Mucosa of rectum (tissue), 2 donors: Measurements from ENCODE around the gene CMC1.
"Not testable (repeated sequence)": the region's sequence is repeated elsewhere in the genome, so short reads cannot be mapped to it uniquely, and the experiment has no call there.

Experiments used
- H3K27ac ChIP-seq, 2 donors: one replicate each; pipeline ENCODE4 v1.7.0; 2013; ENCODE audit warnings: inconsistent platforms in 2 of 2, low read depth in 2 of 2, low read length in 2 of 2
- H3K27me3 ChIP-seq, 2 donors: one replicate each; pipeline ENCODE4 v1.7.0; 2013; ENCODE audit warnings: low read length in 2 of 2; ENCODE audit not compliant: control insufficient read depth in 2 of 2, insufficient read depth in 2 of 2
- H3K36me3 ChIP-seq, 2 donors: one replicate each; pipeline ENCODE4 v1.7.0; 2013; ENCODE audit warnings: low read length in 2 of 2; ENCODE audit not compliant: control insufficient read depth in 2 of 2, insufficient read depth in 2 of 2
- H3K4me1 ChIP-seq, 2 donors: one replicate each; pipeline ENCODE4 v1.7.0; 2013; ENCODE audit warnings: low read length in 2 of 2, mild to moderate bottlenecking in 1 of 2; ENCODE audit not compliant: control insufficient read depth in 2 of 2, insufficient read depth in 2 of 2
- H3K4me3 ChIP-seq, 2 donors: one replicate each; pipeline ENCODE4 v1.7.0; 2013; ENCODE audit warnings: low read length in 2 of 2
- H3K9ac ChIP-seq, 2 donors: one replicate each; pipeline ENCODE4 v1.7.0; 2013; ENCODE audit warnings: low read length in 2 of 2, low read depth in 1 of 2, mild to moderate bottlenecking in 1 of 2
- H3K9me3 ChIP-seq, 2 donors: one replicate each; pipeline ENCODE4 v1.7.0; 2013; ENCODE audit warnings: low read length in 2 of 2; ENCODE audit not compliant: control insufficient read depth in 2 of 2
- donor health status: healthy.
- donor health status: Normal muscosa, but diverticular disease.

The CMC1 gene

GRCh38 chr3:28268989-28269388, 27.6 kb downstream of the CMC1 start:
- peaks cover 7 to 19% of the 10 kb centered on the region in 2 donors for H3K36me3 ChIP-seq
- H3K4me3 ChIP-seq, result no peak overlapping the region
- no peaks in the 10 kb centered on the region for H3K27me3 ChIP-seq
- peaks cover 0 to 4% of the 10 kb centered on the region in 2 donors for H3K9me3 ChIP-seq
- H3K9ac ChIP-seq, result no peak overlapping the region
- no peak overlapping the region for H3K27ac ChIP-seq
- H3K4me1 ChIP-seq, result peaks cover 0 to 3% of the 10 kb centered on the region in 2 donors

DNA sequence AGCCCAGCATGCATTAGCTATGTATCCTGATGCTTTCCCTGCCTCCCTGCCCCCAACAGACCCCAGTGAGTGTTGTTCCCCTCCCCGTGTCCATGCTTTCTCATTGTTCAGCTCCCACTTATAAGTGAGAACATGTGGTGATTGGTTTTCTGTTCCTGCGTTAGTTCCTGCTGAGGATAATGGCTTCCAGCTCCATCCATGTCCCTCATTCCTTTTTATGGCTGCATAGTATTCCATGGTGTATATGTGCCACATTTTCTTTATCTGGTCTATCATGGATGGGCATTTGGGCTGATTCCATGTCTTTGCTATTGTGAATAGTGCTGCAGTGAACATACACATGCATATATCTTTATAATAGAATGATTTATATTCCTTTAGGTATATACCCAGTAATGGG, 28.5 kb downstream of the CMC1 start:
- peaks cover 7 to 14% of the 10 kb centered on the region in 2 donors for H3K36me3 ChIP-seq

DNA sequence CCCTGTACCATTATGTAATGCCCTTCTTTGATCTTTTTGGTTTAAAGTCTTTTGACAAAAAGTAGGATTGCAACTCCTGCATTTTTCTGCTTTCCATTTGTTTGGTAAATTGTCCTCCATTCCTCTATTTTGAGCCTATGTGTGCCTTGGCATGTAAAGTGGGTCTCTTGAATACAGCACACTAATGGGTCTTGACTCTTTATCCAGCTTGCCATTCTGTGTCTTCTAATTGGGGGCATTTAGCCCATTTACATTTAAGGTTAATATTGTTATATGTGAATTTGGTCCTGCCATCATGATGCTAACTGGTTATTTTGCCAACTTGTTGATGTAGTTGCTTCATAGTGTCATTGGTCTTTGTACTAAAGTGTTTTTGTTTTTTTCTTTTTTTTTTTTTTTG, 32.4 kb downstream of the CMC1 start:
- H3K4me3 ChIP-seq, result no peak overlapping the region
- peaks cover 4 to 10% of the 10 kb centered on the region in 2 donors for H3K36me3 ChIP-seq
- no peaks in the 10 kb centered on the region for H3K27me3 ChIP-seq
- no peak overlapping the region for H3K9ac ChIP-seq
- no peaks in the 10 kb centered on the region for H3K4me1 ChIP-seq
- peaks cover 0 to 4% of the 10 kb centered on the region in 2 donors for H3K9me3 ChIP-seq
- no peak overlapping the region for H3K27ac ChIP-seq

More for the DNA sequence above, 28.5 kb downstream of the CMC1 start:
- H3K4me3 ChIP-seq, H3K4me1 ChIP-seq, H3K9ac ChIP-seq, H3K9me3 ChIP-seq, H3K27ac ChIP-seq, H3K27me3 ChIP-seq: not testable (repeated sequence)

DNA sequence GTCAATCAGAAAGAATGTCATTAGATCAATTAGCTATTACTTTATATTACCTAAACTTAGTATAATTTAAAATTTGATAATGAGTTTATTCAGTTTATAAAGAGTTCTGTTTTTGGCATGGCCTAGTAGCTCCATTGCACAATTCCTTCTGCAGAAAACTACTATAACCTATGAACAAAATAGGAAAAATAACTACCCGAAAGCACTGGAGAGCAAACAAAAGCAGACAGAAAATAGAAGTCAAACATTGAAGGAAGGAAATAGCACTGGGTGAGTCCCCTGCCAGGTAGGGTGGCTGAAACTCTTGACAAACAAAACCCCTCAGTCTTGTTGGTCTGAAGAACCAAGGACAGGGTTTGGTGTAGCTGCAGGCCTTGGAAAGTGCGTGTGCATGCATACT, 37.5 kb downstream of the CMC1 start:
- no peaks in the 10 kb centered on the region for H3K4me1 ChIP-seq
- H3K9me3 ChIP-seq, result no peaks in the 10 kb centered on the region
- H3K27ac ChIP-seq, result no peak overlapping the region
- no peak overlapping the region for H3K9ac ChIP-seq
- no peak overlapping the region for H3K4me3 ChIP-seq
- H3K27me3 ChIP-seq, result no peaks in the 10 kb centered on the region
- H3K36me3 ChIP-seq, result peaks cover 0 to 3% of the 10 kb centered on the region in 2 donors

DNA sequence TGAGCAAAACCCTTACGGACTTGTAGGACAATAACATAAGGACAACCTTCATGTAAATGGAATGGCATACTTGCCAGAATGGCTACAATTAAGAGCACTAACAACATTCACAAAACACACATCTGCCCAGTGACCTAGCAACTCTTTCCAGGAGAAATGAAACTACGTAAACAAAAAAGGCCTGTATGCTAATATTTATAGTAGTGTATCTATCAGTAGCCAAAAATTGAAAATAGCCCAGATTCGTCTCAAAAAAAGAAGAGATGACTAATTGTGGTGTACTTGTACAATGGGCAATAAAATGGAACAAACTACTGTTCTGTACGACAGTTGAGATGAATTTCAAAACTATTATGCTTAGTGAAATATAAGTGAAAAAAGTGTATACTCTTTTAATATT, 38.4 kb downstream of the CMC1 start:
- H3K9me3 ChIP-seq, result no peaks in the 10 kb centered on the region

DNA sequence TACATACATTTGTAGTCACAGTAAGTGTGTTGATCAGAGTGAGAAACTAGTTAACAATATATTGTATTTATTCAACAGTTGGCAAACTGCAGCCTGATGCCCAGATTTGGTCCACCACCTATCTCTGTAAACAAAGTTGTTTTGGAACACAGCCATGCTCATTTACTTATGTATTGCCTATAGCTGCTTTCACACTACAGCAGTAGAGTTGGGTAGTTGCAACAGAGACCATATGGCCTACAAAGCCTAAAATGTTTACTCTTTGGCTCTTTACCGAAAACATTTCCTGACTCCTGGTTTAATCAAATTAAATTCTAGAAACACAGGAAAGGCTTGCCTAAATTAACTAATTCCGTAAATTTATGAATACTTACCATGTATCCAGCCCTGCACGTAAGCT, 39.4 kb downstream of the CMC1 start:
- H3K9me3 ChIP-seq, result no peaks in the 10 kb centered on the region
- no peaks in the 10 kb centered on the region for H3K36me3 ChIP-seq
- no peaks in the 10 kb centered on the region for H3K27me3 ChIP-seq
- no peak overlapping the region for H3K4me3 ChIP-seq
- H3K9ac ChIP-seq, result no peak overlapping the region
- no peaks in the 10 kb centered on the region for H3K4me1 ChIP-seq
- H3K27ac ChIP-seq, result no peak overlapping the region

More for the DNA sequence above, 38.4 kb downstream of the CMC1 start:
- H3K36me3 ChIP-seq, result no peaks in the 10 kb centered on the region
- H3K9ac ChIP-seq, result no peak overlapping the region
- no peaks in the 10 kb centered on the region for H3K4me1 ChIP-seq
- no peaks in the 10 kb centered on the region for H3K27me3 ChIP-seq
- H3K27ac ChIP-seq, result no peak overlapping the region
- H3K4me3 ChIP-seq, result no peak overlapping the region

DNA sequence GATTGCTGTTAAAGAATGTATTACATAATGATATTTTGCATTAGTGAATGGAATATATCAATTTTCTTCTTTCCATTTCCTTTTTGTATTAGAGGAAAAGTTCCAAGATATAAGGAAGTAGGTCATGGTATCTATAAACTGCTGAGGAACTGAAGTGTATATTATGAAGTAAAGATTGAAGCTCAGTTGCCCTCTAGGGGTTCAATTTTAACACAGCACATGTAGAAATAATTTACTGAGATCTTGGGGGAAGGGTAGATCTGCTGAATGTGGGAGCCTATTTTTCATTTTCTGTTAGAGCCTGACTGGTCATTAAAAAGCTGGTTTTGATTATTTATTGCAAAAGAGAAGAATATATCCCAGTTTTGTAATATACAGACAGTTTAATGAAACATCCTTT, 45.2 kb downstream of the CMC1 start:
- Histone ChIP-seq H3K36me3 (peaks cover 0 to 5% of the 10 kb centered on the region in 2 donors), H3K9ac (no peak overlapping the region)

DNA sequence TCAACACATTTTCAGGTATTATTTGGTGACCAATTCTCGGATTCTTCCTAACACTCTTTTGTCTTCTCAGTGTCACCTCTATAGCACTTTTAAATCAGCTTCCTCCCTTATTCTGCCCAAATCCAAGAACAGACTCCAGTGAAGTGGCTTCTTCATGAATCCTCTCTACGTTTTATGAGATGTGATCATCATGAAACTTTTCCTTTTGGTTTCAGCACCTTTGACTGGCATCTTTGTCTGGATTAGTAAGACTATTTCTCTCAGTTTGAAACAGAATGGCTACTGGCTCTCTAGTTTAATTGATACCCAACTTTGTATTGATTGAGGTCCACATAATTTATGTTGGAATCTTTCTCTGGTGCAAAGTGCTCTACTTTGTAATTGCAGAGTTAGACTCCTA, 45.6 kb downstream of the CMC1 start:
- Histone ChIP-seq H3K4me1 (no peaks in the 10 kb centered on the region), H3K36me3 (peaks cover 0 to 5% of the 10 kb centered on the region in 2 donors), H3K9me3 (no peaks in the 10 kb centered on the region), H3K9ac (no peak overlapping the region), H3K27ac (no peak overlapping the region), H3K4me3 (no peak overlapping the region), H3K27me3 (no peaks in the 10 kb centered on the region)

More for the DNA sequence above, 45.2 kb downstream of the CMC1 start:
- H3K4me3 ChIP-seq, result no peak overlapping the region
- H3K27ac ChIP-seq, result no peak overlapping the region
- H3K9me3 ChIP-seq, result no peaks in the 10 kb centered on the region
- H3K27me3 ChIP-seq, result no peaks in the 10 kb centered on the region
- H3K4me1 ChIP-seq, result no peaks in the 10 kb centered on the region

- H3K27ac ChIP-seq, result no peak overlapping the region
- H3K4me1 ChIP-seq, result no peaks in the 10 kb centered on the region
- peaks cover 0 to 5% of the 10 kb centered on the region in 2 donors for H3K36me3 ChIP-seq
- no peak overlapping the region for H3K9ac ChIP-seq
- H3K4me3 ChIP-seq, result no peak overlapping the region
- H3K9me3 ChIP-seq, result no peaks in the 10 kb centered on the region
- no peaks in the 10 kb centered on the region for H3K27me3 ChIP-seq
Observed at GRCh38 chr3:28290863-28291300, 49.5 kb downstream of the CMC1 start.

- Histone ChIP-seq H3K9me3 (no peaks in the 10 kb centered on the region), H3K36me3 (peaks cover 0 to 5% of the 10 kb centered on the region in 2 donors), H3K4me1 (no peaks in the 10 kb centered on the region), H3K27me3 (no peaks in the 10 kb centered on the region), H3K27ac (no peak overlapping the region), H3K9ac (no peak overlapping the region), H3K4me3 (no peak overlapping the region)
Observed at GRCh38 chr3:28291577-28291976, 50.2 kb downstream of the CMC1 start.

GRCh38 chr3:28292622-28293021, 51.2 kb downstream of the CMC1 start:
- H3K9ac ChIP-seq, result no peak overlapping the region
- H3K27ac ChIP-seq, result no peak overlapping the region
- no peaks in the 10 kb centered on the region for H3K27me3 ChIP-seq
- no peak overlapping the region for H3K4me3 ChIP-seq
- H3K4me1 ChIP-seq, result no peaks in the 10 kb centered on the region
- peaks cover 0 to 5% of the 10 kb centered on the region in 2 donors for H3K36me3 ChIP-seq
- no peaks in the 10 kb centered on the region for H3K9me3 ChIP-seq
